GM23338 (cell line): Measurements from ENCODE around the gene CACNA1C. TPM values are rescaled to one million over a fixed set of nuclear protein-coding genes. Genes with fewer than 3 reads are reported as not detected.

ENCODE experiments used
- ATAC-seq: fragments of 200-7000 bp; cut with Tn5 transposase; 3 replicates; pipeline ENCODE4 v1.9.1; 2020
- DNase-seq: peaks from one replicate; pipeline ENCODE4 v3.0.0-alpha.2; 2015; ENCODE audit warnings: low spot score
- H2AFZ ChIP-seq: fragments of 200-600 bp; sonication (generic); 2 replicates; pipeline ENCODE4 v1.8.0; 2016; ENCODE audit warnings: antibody characterized with exemption, mild to moderate bottlenecking, moderate library complexity
- H3F3A ChIP-seq: fragments of 200-600 bp; sonication (generic); replicated peaks from 2 replicates; pipeline ENCODE4 v1.8.0; 2017; ENCODE audit warnings: antibody characterized with exemption, mixed run types, low read depth
- H3K27ac ChIP-seq: fragments of 200-600 bp; sonication (generic); 2 replicates; pipeline ENCODE4 v1.6.1; 2016; ENCODE audit warnings: low read depth
- H3K27me3 ChIP-seq: fragments of 200-600 bp; sonication (generic); 2 replicates; pipeline ENCODE4 v1.8.0; 2016; ENCODE audit warnings: mild to moderate bottlenecking, mixed run types, moderate library complexity; ENCODE audit not compliant: insufficient read depth
- H3K36me3 ChIP-seq: fragments of 200-600 bp; sonication (generic); 2 replicates; pipeline ENCODE4 v1.8.0; 2016; ENCODE audit warnings: mild to moderate bottlenecking; ENCODE audit not compliant: insufficient read depth
- H3K4me1 ChIP-seq: fragments of 200-600 bp; sonication (generic); 2 replicates; pipeline ENCODE4 v1.8.0; 2016; ENCODE audit warnings: mild to moderate bottlenecking, moderate library complexity; ENCODE audit not compliant: insufficient read depth
- H3K4me2 ChIP-seq: fragments of 200-600 bp; sonication (generic); 2 replicates; pipeline ENCODE4 v1.7.1; 2017; ENCODE audit warnings: mixed run types
- H3K4me3 ChIP-seq: fragments of 200-600 bp; sonication (generic); 2 replicates; pipeline ENCODE4 v1.6.1; 2016; ENCODE audit warnings: mixed run types
- H3K79me2 ChIP-seq: fragments of 200-600 bp; sonication (generic); replicated peaks from 2 replicates; pipeline ENCODE4 v1.8.0; 2017; ENCODE audit warnings: mild to moderate bottlenecking; ENCODE audit not compliant: insufficient read depth
- H3K9me2 ChIP-seq: fragments of 200-600 bp; sonication (generic); 2 replicates; pipeline ENCODE4 v1.8.0; 2017; ENCODE audit not compliant: insufficient read depth
- H4K20me1 ChIP-seq: fragments of 200-600 bp; sonication (generic); replicated peaks from 2 replicates; pipeline ENCODE4 v1.8.0; 2017; ENCODE audit warnings: mild to moderate bottlenecking; ENCODE audit not compliant: insufficient read depth
- H3K27ac Mint-ChIP-seq: 2 replicates; pipeline ENCODE4 v1.8.0; 2020; ENCODE audit warnings: inconsistent platforms, mild to moderate bottlenecking, moderate library complexity, mixed read lengths
- H3K27me3 Mint-ChIP-seq: 3 replicates; pipeline ENCODE4 v1.8.0; 2022; ENCODE audit warnings: low read depth, mild to moderate bottlenecking, moderate library complexity, mixed read lengths, inconsistent platforms; ENCODE audit not compliant: insufficient read depth, poor library complexity
- H3K36me3 Mint-ChIP-seq: 3 replicates; pipeline ENCODE4 v1.8.0; 2021; ENCODE audit warnings: low read depth, mild to moderate bottlenecking, inconsistent platforms, moderate library complexity, mixed read lengths
- H3K4me1 Mint-ChIP-seq: 3 replicates; pipeline ENCODE4 v1.8.0; 2020; ENCODE audit warnings: mild to moderate bottlenecking, inconsistent platforms, mixed read lengths
- H3K4me3 Mint-ChIP-seq: 3 replicates; pipeline ENCODE4 v1.8.0; 2021; ENCODE audit warnings: moderate library complexity, mild to moderate bottlenecking, inconsistent platforms, mixed read lengths
- H3K9me3 Mint-ChIP-seq: 3 replicates; pipeline ENCODE4 v1.8.0; 2020; ENCODE audit warnings: moderate library complexity, mild to moderate bottlenecking, inconsistent platforms, mixed read lengths
- CREB1 ChIP-seq: fragments of 250-450 bp; sonication (Bioruptor Pico); IDR thresholded peaks from 2 replicates; pipeline ENCODE4 v1.5.0; 2020; ENCODE audit warnings: low read depth, mild to moderate bottlenecking, moderate library complexity
- EZH2 ChIP-seq: fragments of 200-600 bp; sonication (generic); IDR thresholded peaks from one replicate; pipeline ENCODE4 v1.8.0; 2017; ENCODE audit warnings: antibody characterized with exemption, mild to moderate bottlenecking, low read depth; ENCODE audit not compliant: unreplicated experiment
- EZH2phosphoT487 ChIP-seq: fragments of 200-600 bp; sonication (generic); IDR thresholded peaks from one replicate; pipeline ENCODE4 v1.8.1; 2018; ENCODE audit warnings: antibody characterized with exemption; ENCODE audit not compliant: unreplicated experiment
- JUNB ChIP-seq: IDR thresholded peaks from one replicate; pipeline ENCODE4 v1.6.1; 2016; ENCODE audit warnings: antibody characterized with exemption; ENCODE audit not compliant: unreplicated experiment
- NANOG ChIP-seq: IDR thresholded peaks from 2 replicates; pipeline ENCODE4 v1.6.1; 2016; ENCODE audit warnings: antibody characterized with exemption, borderline replicate concordance
- STAT1 ChIP-seq: IDR thresholded peaks from one replicate; pipeline ENCODE4 v1.6.1; 2016; ENCODE audit warnings: antibody characterized with exemption; ENCODE audit not compliant: unreplicated experiment
- ZNF114 ChIP-seq: fragments of 250-450 bp; sonication (Bioruptor Pico); IDR thresholded peaks from 2 replicates; pipeline ENCODE4 v1.5.0; 2020; ENCODE audit warnings: mild to moderate bottlenecking, moderate library complexity
- ZNF331 ChIP-seq: fragments of 250-450 bp; sonication (Bioruptor Pico); IDR thresholded peaks from 2 replicates; pipeline ENCODE4 v1.5.0; 2020; ENCODE audit warnings: low read depth, mild to moderate bottlenecking, moderate library complexity
- polyA plus RNA-seq: library from polyadenylated mRNA; unstranded; fragments of >200 nt; fragmentation: Nextera tagmentation; extraction: Ambion mirVana; gene quantifications from 2 replicates; pipeline ENCODE4 v1.2.1, GENCODE V29; 2016
- total RNA-seq: library from RNA; depleted of rRNA; stranded (reverse); fragments of >200 nt; shearing (Covaris generic); gene quantifications from 2 replicates; pipeline ENCODE4 v1.2.3, GENCODE V29; 2014
- TF ChIP-seq, protein P1 (sequence below): fragments of 250-450 bp; sonication (Bioruptor Pico); IDR thresholded peaks from 2 replicates; pipeline ENCODE4 v1.5.0; 2020; ENCODE audit warnings: mild to moderate bottlenecking, moderate library complexity
- TF ChIP-seq, protein P2 (sequence below), 2 experiments: fragments of 200-600 bp in 1 of 2; sonication (generic) in 1 of 2; conservative IDR thresholded peaks; 2 replicates each; pipeline versions ENCODE4 v1.5.1 to v1.6.1; 2016 to 2017; ENCODE audit warnings: antibody characterized with exemption in 2 of 2, low read depth in 2 of 2, mild to moderate bottlenecking in 2 of 2, moderate library complexity in 1 of 2
- TF ChIP-seq, protein P3 (sequence below): IDR thresholded peaks from 2 replicates; pipeline ENCODE4 v1.6.1; 2016; ENCODE audit warnings: antibody characterized with exemption

Gene CACNA1C
- total and polyA plus RNA-seq, 2 experiments from 2014 or later: 0.78 to 2.1 TPM

DNA sequence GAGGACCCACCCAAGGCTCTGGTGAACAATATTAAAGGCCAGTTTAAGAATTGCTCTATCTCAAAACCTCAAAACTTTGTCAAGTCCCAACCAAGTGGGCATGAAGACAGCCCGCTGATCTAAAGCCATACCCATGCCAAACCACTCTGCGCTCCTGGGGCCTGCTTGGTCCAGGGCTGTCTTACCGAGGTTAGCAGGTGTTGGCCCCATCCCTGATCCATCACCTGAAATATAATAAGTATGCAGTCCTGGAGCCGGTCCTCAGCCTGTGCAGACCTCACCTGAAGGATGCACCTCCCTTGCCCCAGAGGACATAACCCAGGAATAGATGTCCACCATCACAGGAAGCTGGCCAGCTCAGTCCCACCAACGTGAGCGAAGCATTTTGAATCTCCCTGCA is 543.7 kb downstream of the CACNA1C start (continued):
- TF ChIP-seq, protein P1, sequence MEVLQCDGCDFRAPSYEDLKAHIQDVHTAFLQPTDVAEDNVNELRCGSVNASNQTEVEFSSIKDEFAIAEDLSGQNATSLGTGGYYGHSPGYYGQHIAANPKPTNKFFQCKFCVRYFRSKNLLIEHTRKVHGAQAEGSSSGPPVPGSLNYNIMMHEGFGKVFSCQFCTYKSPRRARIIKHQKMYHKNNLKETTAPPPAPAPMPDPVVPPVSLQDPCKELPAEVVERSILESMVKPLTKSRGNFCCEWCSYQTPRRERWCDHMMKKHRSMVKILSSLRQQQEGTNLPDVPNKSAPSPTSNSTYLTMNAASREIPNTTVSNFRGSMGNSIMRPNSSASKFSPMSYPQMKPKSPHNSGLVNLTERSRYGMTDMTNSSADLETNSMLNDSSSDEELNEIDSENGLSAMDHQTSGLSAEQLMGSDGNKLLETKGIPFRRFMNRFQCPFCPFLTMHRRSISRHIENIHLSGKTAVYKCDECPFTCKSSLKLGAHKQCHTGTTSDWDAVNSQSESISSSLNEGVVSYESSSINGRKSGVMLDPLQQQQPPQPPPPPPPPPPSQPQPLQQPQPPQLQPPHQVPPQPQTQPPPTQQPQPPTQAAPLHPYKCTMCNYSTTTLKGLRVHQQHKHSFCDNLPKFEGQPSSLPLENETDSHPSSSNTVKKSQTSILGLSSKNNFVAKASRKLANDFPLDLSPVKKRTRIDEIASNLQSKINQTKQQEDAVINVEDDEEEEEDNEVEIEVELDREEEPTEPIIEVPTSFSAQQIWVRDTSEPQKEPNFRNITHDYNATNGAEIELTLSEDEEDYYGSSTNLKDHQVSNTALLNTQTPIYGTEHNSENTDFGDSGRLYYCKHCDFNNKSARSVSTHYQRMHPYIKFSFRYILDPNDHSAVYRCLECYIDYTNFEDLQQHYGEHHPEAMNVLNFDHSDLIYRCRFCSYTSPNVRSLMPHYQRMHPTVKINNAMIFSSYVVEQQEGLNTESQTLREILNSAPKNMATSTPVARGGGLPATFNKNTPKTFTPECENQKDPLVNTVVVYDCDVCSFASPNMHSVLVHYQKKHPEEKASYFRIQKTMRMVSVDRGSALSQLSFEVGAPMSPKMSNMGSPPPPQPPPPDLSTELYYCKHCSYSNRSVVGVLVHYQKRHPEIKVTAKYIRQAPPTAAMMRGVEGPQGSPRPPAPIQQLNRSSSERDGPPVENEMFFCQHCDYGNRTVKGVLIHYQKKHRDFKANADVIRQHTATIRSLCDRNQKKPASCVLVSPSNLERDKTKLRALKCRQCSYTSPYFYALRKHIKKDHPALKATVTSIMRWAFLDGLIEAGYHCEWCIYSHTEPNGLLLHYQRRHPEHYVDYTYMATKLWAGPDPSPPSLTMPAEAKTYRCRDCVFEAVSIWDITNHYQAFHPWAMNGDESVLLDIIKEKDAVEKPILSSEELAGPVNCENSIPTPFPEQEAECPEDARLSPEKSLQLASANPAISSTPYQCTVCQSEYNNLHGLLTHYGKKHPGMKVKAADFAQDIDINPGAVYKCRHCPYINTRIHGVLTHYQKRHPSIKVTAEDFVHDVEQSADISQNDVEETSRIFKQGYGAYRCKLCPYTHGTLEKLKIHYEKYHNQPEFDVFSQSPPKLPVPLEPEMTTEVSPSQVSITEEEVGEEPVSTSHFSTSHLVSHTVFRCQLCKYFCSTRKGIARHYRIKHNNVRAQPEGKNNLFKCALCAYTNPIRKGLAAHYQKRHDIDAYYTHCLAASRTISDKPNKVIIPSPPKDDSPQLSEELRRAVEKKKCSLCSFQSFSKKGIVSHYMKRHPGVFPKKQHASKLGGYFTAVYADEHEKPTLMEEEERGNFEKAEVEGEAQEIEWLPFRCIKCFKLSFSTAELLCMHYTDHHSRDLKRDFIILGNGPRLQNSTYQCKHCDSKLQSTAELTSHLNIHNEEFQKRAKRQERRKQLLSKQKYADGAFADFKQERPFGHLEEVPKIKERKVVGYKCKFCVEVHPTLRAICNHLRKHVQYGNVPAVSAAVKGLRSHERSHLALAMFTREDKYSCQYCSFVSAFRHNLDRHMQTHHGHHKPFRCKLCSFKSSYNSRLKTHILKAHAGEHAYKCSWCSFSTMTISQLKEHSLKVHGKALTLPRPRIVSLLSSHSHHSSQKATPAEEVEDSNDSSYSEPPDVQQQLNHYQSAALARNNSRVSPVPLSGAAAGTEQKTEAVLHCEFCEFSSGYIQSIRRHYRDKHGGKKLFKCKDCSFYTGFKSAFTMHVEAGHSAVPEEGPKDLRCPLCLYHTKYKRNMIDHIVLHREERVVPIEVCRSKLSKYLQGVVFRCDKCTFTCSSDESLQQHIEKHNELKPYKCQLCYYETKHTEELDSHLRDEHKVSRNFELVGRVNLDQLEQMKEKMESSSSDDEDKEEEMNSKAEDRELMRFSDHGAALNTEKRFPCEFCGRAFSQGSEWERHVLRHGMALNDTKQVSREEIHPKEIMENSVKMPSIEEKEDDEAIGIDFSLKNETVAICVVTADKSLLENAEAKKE (CRISPR knock-in tag): no peak
- TF ChIP-seq EZH2phosphoT487: no peak

DNA sequence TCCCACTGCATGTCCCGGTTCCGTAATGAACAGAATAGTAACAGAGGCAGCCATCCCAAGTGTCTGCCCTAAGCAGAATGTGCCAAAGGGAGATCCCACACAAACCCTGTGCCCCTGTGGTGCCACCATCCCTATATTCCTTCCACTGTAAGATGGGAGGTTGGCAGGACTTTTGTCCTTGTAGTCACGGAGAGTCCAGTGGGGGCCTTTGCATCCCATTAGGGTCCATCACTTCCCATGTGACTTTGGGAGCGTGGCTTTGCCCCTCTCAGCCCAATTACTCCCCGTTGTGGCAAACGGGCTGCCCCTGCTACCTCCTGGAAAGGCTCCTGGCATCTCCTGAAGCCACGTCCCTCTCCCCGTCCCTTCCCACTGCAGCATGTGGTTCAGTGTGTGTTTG is 552.5 kb downstream of the CACNA1C start:
- H3K9me2 ChIP-seq: peaks cover 14% of the 10 kb centered on the region
- Mint-ChIP-seq H3K4me1 (peaks cover 13% of the 10 kb centered on the region), H3K36me3 (no peaks in the 10 kb centered on the region; the same call in 2 of the 3 replicates), H3K4me3 (no peak overlapping the region), H3K9me3 (no peaks in the 10 kb centered on the region; the same call in 2 of the 3 replicates), H3K27me3 (peaks cover 16% of the 10 kb centered on the region), H3K27ac (no peak overlapping the region)
- DNase-seq (no peak), ATAC-seq (no peak)
- H4K20me1 ChIP-seq: no peaks in the 10 kb centered on the region
- no peak overlapping the region for H2AFZ ChIP-seq
- no peak overlapping the region for H3K4me3 ChIP-seq
- H3K27me3 ChIP-seq: no peaks in the 10 kb centered on the region
- no peaks in the 10 kb centered on the region for H3K79me2 ChIP-seq
- H3K36me3 ChIP-seq: no peaks in the 10 kb centered on the region
- H3K4me1 ChIP-seq: no peaks in the 10 kb centered on the region
- no peaks in the 10 kb centered on the region for H3F3A ChIP-seq
- no peak overlapping the region for H3K4me2 ChIP-seq
- no peak overlapping the region for H3K27ac ChIP-seq
- TF ChIP-seq CREB1 (CRISPR knock-in tag) (no peak), NANOG (no peak), EZH2phosphoT487 (no peak), EZH2 (no peak), ZNF331 (CRISPR knock-in tag) (no peak), STAT1 (no peak), JUNB (no peak), ZNF114 (CRISPR knock-in tag) (no peak)
- TF ChIP-seq, protein P2, sequence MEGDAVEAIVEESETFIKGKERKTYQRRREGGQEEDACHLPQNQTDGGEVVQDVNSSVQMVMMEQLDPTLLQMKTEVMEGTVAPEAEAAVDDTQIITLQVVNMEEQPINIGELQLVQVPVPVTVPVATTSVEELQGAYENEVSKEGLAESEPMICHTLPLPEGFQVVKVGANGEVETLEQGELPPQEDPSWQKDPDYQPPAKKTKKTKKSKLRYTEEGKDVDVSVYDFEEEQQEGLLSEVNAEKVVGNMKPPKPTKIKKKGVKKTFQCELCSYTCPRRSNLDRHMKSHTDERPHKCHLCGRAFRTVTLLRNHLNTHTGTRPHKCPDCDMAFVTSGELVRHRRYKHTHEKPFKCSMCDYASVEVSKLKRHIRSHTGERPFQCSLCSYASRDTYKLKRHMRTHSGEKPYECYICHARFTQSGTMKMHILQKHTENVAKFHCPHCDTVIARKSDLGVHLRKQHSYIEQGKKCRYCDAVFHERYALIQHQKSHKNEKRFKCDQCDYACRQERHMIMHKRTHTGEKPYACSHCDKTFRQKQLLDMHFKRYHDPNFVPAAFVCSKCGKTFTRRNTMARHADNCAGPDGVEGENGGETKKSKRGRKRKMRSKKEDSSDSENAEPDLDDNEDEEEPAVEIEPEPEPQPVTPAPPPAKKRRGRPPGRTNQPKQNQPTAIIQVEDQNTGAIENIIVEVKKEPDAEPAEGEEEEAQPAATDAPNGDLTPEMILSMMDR (conservative IDR thresholded peaks at IDR 0.05; ENCODE audit: low read depth in 2 of 2): no peak
- TF ChIP-seq, protein P3, sequence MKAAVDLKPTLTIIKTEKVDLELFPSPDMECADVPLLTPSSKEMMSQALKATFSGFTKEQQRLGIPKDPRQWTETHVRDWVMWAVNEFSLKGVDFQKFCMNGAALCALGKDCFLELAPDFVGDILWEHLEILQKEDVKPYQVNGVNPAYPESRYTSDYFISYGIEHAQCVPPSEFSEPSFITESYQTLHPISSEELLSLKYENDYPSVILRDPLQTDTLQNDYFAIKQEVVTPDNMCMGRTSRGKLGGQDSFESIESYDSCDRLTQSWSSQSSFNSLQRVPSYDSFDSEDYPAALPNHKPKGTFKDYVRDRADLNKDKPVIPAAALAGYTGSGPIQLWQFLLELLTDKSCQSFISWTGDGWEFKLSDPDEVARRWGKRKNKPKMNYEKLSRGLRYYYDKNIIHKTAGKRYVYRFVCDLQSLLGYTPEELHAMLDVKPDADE: no peak
